ENCODE measurements around the gene ATP6V1B1. TPM values are rescaled to one million over a fixed set of nuclear protein-coding genes. Genes with fewer than 3 reads are reported as not detected.

Gene ATP6V1B1
- total RNA-seq, 4 donors from 2014 or later, result 3.6 to 7.1 TPM; not detected in 2

GRCh38 chr2:70974592-70974991 is 38.9 kb downstream of the ATP6V1B1 start:
- ATAC-seq (ENCODE audit: low FRiP score) (no peak), DNase-seq (ENCODE audit: low spot score) (no peak)
- TF ChIP-seq CTCF (IDR thresholded peaks at IDR 0.05), result no peak

GRCh38 chr2:70975237-70975636 is 39.5 kb downstream of the ATP6V1B1 start:
- DNase-seq (ENCODE audit: low spot score) (no peak), ATAC-seq (ENCODE audit: low FRiP score) (no peak)
- no peak for TF ChIP-seq CTCF (IDR thresholded peaks at IDR 0.05)

GRCh38 chr2:70977605-70978205 is 42.0 kb downstream of the ATP6V1B1 start:
- TF ChIP-seq CTCF (IDR thresholded peaks at IDR 0.05), result peak in 1 of 3 donors; percentile 3
- ATAC-seq (ENCODE audit: low FRiP score), result peak; percentile 66
- peak; percentile 82 for DNase-seq (ENCODE audit: low spot score)

- no peak for DNase-seq (ENCODE audit: low spot score)
- no peak for TF ChIP-seq CTCF (IDR thresholded peaks at IDR 0.05)
- ATAC-seq (ENCODE audit: low FRiP score), result peak; percentile 68
These were observed 42.9 kb downstream of the ATP6V1B1 start, which contains the start of gene ANKRD53 for GRCh38 chr2:70978341-70979179. Gene ANKRD53, plus strand, starts transcription at chr2:70978630. Its CDS starts 16 bp downstream, at chr2:70978646.

GRCh38 chr2:70979180-70979488 is 43.4 kb downstream of the ATP6V1B1 start:
- no peak for TF ChIP-seq CTCF (IDR thresholded peaks at IDR 0.05)
- ATAC-seq (ENCODE audit: low FRiP score) (peak; percentile 19), DNase-seq (ENCODE audit: low spot score) (peak; percentile 32)

- DNase-seq (ENCODE audit: low spot score) (no peak), ATAC-seq (ENCODE audit: low FRiP score) (no peak)
- TF ChIP-seq CTCF (IDR thresholded peaks at IDR 0.05), result no peak
These were observed 43.9 kb downstream of the ATP6V1B1 start for GRCh38 chr2:70979626-70980025.

- no peak for TF ChIP-seq CTCF (IDR thresholded peaks at IDR 0.05)
- DNase-seq (ENCODE audit: low spot score), result no peak
- no peak for ATAC-seq (ENCODE audit: low FRiP score)
These were observed 45.7 kb downstream of the ATP6V1B1 start for GRCh38 chr2:70981421-70981820.
